ENCODE results near the gene UBAP2L.

UBAP2L gene

GRCh38 chr1:154295408-154296235 is 74.9 kb downstream of the UBAP2L start:
- H3K36me3 ChIP-seq (ENCODE audit: control insufficient read depth in 1 of 2, insufficient read depth in 2 of 2, low read length in 2 of 2), result peaks cover 0 to 2% of the 10 kb centered on the region in 2 experiments
- no peak overlapping the region for H2BK12ac ChIP-seq (ENCODE audit: low read length)
- peaks cover 3% of the 10 kb centered on the region for H3K9me3 ChIP-seq (ENCODE audit: insufficient read depth, low read depth, low read length)
- DNase-seq, result no peak
- H3K27ac ChIP-seq (ENCODE audit: low read depth, low read length), result no peak overlapping the region
- H3K4me1 ChIP-seq (ENCODE audit: control insufficient read depth in 1 of 2, insufficient read depth in 2 of 2, low read length in 2 of 2), result no peaks in the 10 kb centered on the region
- no peak overlapping the region for H2BK120ac ChIP-seq (ENCODE audit: insufficient read depth, low read length, poor library complexity)
- H3K27me3 ChIP-seq (ENCODE audit: insufficient read depth, low read length), result no peaks in the 10 kb centered on the region
- no peak overlapping the region for H2AFZ ChIP-seq (ENCODE audit: insufficient read depth, low read length, poor library complexity)
- no peak overlapping the region for H3K23ac ChIP-seq (ENCODE audit: low read length)
- H3K18ac ChIP-seq (ENCODE audit: low read length), result no peak overlapping the region
- no peak overlapping the region for H4K8ac ChIP-seq (ENCODE audit: low read depth, low read length)
- no peak overlapping the region for H2BK5ac ChIP-seq (ENCODE audit: low read depth, low read length, poor library complexity)
- no peak overlapping the region for H3K14ac ChIP-seq (ENCODE audit: low read length)
- WGBS (ENCODE audit: extremely low coverage, insufficient coverage, insufficient read length), result no CpG with 5 or more reads among the region's 8 CpGs
- no peak overlapping the region for H3K4me2 ChIP-seq (ENCODE audit: low read length)
- H3K79me2 ChIP-seq (ENCODE audit: control insufficient read depth, insufficient read depth, low read length, poor library complexity), result no peaks in the 10 kb centered on the region
- H3K79me1 ChIP-seq (ENCODE audit: low read length), result no peaks in the 10 kb centered on the region
- H3K9ac ChIP-seq (ENCODE audit: low read length), result no peak overlapping the region
- H4K12ac ChIP-seq (ENCODE audit: low read depth, low read length), result no peak overlapping the region
- H3K4me3 ChIP-seq (ENCODE audit: low read depth, low read length), result no peak overlapping the region
- no peak overlapping the region for H3K4ac ChIP-seq (ENCODE audit: low read depth, low read length)
- H4K91ac ChIP-seq (ENCODE audit: low read depth, low read length), result no peak overlapping the region
- H2AK5ac ChIP-seq (ENCODE audit: low read length), result no peak overlapping the region

GRCh38 chr1:154301582-154301981 is 80.8 kb downstream of the UBAP2L start:
- H2BK12ac ChIP-seq (ENCODE audit: low read length), result no peak overlapping the region
- no CpG with 5 or more reads among the region's 1 CpG for WGBS (ENCODE audit: extremely low coverage, insufficient coverage, insufficient read length)

GRCh38 chr1:154304664-154305337 is 84.0 kb downstream of the UBAP2L start:
- no peaks in the 10 kb centered on the region for H3K36me3 ChIP-seq (ENCODE audit: control insufficient read depth in 1 of 2, insufficient read depth in 2 of 2, low read length in 2 of 2)
- H2BK120ac ChIP-seq (ENCODE audit: insufficient read depth, low read length, poor library complexity), result no peak overlapping the region
- DNase-seq, result no peak
- no peak overlapping the region for H3K4me2 ChIP-seq (ENCODE audit: low read length)
- H4K91ac ChIP-seq (ENCODE audit: low read depth, low read length), result no peak overlapping the region
- H2AK5ac ChIP-seq (ENCODE audit: low read length), result no peak overlapping the region
- H4K12ac ChIP-seq (ENCODE audit: low read depth, low read length), result no peak overlapping the region
- no peak overlapping the region for H3K4me3 ChIP-seq (ENCODE audit: low read depth, low read length)
- WGBS (ENCODE audit: extremely low coverage, insufficient coverage, insufficient read length), result no CpG with 5 or more reads among the region's 9 CpGs
- no peak overlapping the region for H3K27ac ChIP-seq (ENCODE audit: low read depth, low read length)
- H2BK12ac ChIP-seq (ENCODE audit: low read length), result no peak overlapping the region
- H3K23ac ChIP-seq (ENCODE audit: low read length), result no peak overlapping the region
- peaks cover 2% of the 10 kb centered on the region for H3K9me3 ChIP-seq (ENCODE audit: insufficient read depth, low read depth, low read length)
- no peak overlapping the region for H3K4ac ChIP-seq (ENCODE audit: low read depth, low read length)
- no peak overlapping the region for H4K8ac ChIP-seq (ENCODE audit: low read depth, low read length)
- H2AFZ ChIP-seq (ENCODE audit: insufficient read depth, low read length, poor library complexity), result no peak overlapping the region
- H2BK5ac ChIP-seq (ENCODE audit: low read depth, low read length, poor library complexity), result no peak overlapping the region
- no peak overlapping the region for H3K14ac ChIP-seq (ENCODE audit: low read length)
- H3K79me2 ChIP-seq (ENCODE audit: control insufficient read depth, insufficient read depth, low read length, poor library complexity), result no peaks in the 10 kb centered on the region
- no peaks in the 10 kb centered on the region for H3K27me3 ChIP-seq (ENCODE audit: insufficient read depth, low read length)
- H3K4me1 ChIP-seq (ENCODE audit: control insufficient read depth in 1 of 2, insufficient read depth in 2 of 2, low read length in 2 of 2), result no peaks in the 10 kb centered on the region
- no peaks in the 10 kb centered on the region for H3K79me1 ChIP-seq (ENCODE audit: low read length)
- H3K9ac ChIP-seq (ENCODE audit: low read length), result no peak overlapping the region
- no peak overlapping the region for H3K18ac ChIP-seq (ENCODE audit: low read length)

More at GRCh38 chr1:154301582-154301981, 80.8 kb downstream of the UBAP2L start:
- no peak overlapping the region for H4K12ac ChIP-seq (ENCODE audit: low read depth, low read length)
- no peaks in the 10 kb centered on the region for H3K4me1 ChIP-seq (ENCODE audit: control insufficient read depth in 1 of 2, insufficient read depth in 2 of 2, low read length in 2 of 2)
- no peak overlapping the region for H2BK120ac ChIP-seq (ENCODE audit: insufficient read depth, low read length, poor library complexity)
- H3K9me3 ChIP-seq (ENCODE audit: insufficient read depth, low read depth, low read length), result no peaks in the 10 kb centered on the region
- H3K18ac ChIP-seq (ENCODE audit: low read length), result no peak overlapping the region
- H2BK5ac ChIP-seq (ENCODE audit: low read depth, low read length, poor library complexity), result no peak overlapping the region
- no peaks in the 10 kb centered on the region for H3K36me3 ChIP-seq (ENCODE audit: control insufficient read depth in 1 of 2, insufficient read depth in 2 of 2, low read length in 2 of 2)
- no peak overlapping the region for H3K4me3 ChIP-seq (ENCODE audit: low read depth, low read length)
- no peak overlapping the region for H3K4ac ChIP-seq (ENCODE audit: low read depth, low read length)
- no peak overlapping the region for H3K4me2 ChIP-seq (ENCODE audit: low read length)
- no peak for DNase-seq
- no peak overlapping the region for H4K8ac ChIP-seq (ENCODE audit: low read depth, low read length)
- no peak overlapping the region for H3K27ac ChIP-seq (ENCODE audit: low read depth, low read length)
- H3K27me3 ChIP-seq (ENCODE audit: insufficient read depth, low read length), result no peaks in the 10 kb centered on the region
- no peaks in the 10 kb centered on the region for H3K79me2 ChIP-seq (ENCODE audit: control insufficient read depth, insufficient read depth, low read length, poor library complexity)
- H3K14ac ChIP-seq (ENCODE audit: low read length), result no peak overlapping the region
- H2AFZ ChIP-seq (ENCODE audit: insufficient read depth, low read length, poor library complexity), result no peak overlapping the region
- H3K79me1 ChIP-seq (ENCODE audit: low read length), result no peaks in the 10 kb centered on the region
- H3K23ac ChIP-seq (ENCODE audit: low read length), result no peak overlapping the region
- H3K9ac ChIP-seq (ENCODE audit: low read length), result no peak overlapping the region
- H2AK5ac ChIP-seq (ENCODE audit: low read length), result no peak overlapping the region
- H4K91ac ChIP-seq (ENCODE audit: low read depth, low read length), result no peak overlapping the region

GRCh38 chr1:154306151-154306550 is 85.4 kb downstream of the UBAP2L start:
- WGBS (ENCODE audit: extremely low coverage, insufficient coverage, insufficient read length), result no CpG with 5 or more reads among the region's 3 CpGs
- H2BK5ac ChIP-seq (ENCODE audit: low read depth, low read length, poor library complexity), result no peak overlapping the region
- H2BK12ac ChIP-seq (ENCODE audit: low read length), result no peak overlapping the region
- no peak overlapping the region for H4K12ac ChIP-seq (ENCODE audit: low read depth, low read length)
- H3K27ac ChIP-seq (ENCODE audit: low read depth, low read length), result no peak overlapping the region
- H4K91ac ChIP-seq (ENCODE audit: low read depth, low read length), result no peak overlapping the region
- no peaks in the 10 kb centered on the region for H3K79me1 ChIP-seq (ENCODE audit: low read length)
- H3K36me3 ChIP-seq (ENCODE audit: control insufficient read depth in 1 of 2, insufficient read depth in 2 of 2, low read length in 2 of 2), result no peaks in the 10 kb centered on the region
- no peak overlapping the region for H4K8ac ChIP-seq (ENCODE audit: low read depth, low read length)
- H3K23ac ChIP-seq (ENCODE audit: low read length), result no peak overlapping the region
- H3K4me2 ChIP-seq (ENCODE audit: low read length), result no peak overlapping the region
- H3K9me3 ChIP-seq (ENCODE audit: insufficient read depth, low read depth, low read length), result peaks cover 2% of the 10 kb centered on the region
- no peaks in the 10 kb centered on the region for H3K4me1 ChIP-seq (ENCODE audit: control insufficient read depth in 1 of 2, insufficient read depth in 2 of 2, low read length in 2 of 2)
- H2AK5ac ChIP-seq (ENCODE audit: low read length), result no peak overlapping the region
- H2AFZ ChIP-seq (ENCODE audit: insufficient read depth, low read length, poor library complexity), result no peak overlapping the region
- H3K4me3 ChIP-seq (ENCODE audit: low read depth, low read length), result no peak overlapping the region
- H3K79me2 ChIP-seq (ENCODE audit: control insufficient read depth, insufficient read depth, low read length, poor library complexity), result no peaks in the 10 kb centered on the region
- H3K18ac ChIP-seq (ENCODE audit: low read length), result no peak overlapping the region
- H3K9ac ChIP-seq (ENCODE audit: low read length), result no peak overlapping the region
- H3K4ac ChIP-seq (ENCODE audit: low read depth, low read length), result no peak overlapping the region
- H3K27me3 ChIP-seq (ENCODE audit: insufficient read depth, low read length), result no peaks in the 10 kb centered on the region
- H2BK120ac ChIP-seq (ENCODE audit: insufficient read depth, low read length, poor library complexity), result no peak overlapping the region
- DNase-seq, result no peak
- no peak overlapping the region for H3K14ac ChIP-seq (ENCODE audit: low read length)
